ENCODE measurements around the gene ALDH3A1.

DNA sequence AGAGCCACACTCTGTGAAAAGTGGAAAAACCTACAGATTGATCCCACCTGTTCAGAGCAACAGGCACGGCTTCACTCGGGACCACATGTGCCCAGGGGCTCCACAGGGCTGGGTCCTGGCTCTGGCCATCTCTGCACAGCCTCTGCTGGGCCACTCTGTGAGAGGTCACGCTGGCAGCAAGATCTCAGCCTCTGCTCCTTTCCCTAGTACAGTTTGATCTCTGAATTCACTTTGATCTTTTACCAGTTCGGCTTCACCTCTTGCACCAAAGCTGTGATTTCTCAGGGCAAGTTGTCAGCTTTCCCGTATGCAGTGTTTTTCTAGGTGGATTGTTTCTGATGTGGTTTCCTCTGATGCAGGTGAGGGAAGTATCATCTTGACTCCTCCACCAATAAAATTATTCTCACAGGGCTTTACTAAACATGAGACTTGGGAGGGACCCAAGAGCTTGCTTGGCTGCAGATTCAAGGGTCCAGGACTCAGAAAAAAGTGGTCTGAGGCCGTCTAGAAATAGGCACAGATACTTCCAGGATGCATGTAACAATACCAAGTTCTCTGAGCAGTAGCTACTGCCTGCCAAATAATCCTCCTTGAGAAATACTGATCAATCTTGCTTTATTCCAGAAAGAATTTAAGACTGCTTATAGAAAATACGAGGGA, 24.0 kb upstream of the ALDH3A1 start:
- TF ChIP-seq, protein P1, sequence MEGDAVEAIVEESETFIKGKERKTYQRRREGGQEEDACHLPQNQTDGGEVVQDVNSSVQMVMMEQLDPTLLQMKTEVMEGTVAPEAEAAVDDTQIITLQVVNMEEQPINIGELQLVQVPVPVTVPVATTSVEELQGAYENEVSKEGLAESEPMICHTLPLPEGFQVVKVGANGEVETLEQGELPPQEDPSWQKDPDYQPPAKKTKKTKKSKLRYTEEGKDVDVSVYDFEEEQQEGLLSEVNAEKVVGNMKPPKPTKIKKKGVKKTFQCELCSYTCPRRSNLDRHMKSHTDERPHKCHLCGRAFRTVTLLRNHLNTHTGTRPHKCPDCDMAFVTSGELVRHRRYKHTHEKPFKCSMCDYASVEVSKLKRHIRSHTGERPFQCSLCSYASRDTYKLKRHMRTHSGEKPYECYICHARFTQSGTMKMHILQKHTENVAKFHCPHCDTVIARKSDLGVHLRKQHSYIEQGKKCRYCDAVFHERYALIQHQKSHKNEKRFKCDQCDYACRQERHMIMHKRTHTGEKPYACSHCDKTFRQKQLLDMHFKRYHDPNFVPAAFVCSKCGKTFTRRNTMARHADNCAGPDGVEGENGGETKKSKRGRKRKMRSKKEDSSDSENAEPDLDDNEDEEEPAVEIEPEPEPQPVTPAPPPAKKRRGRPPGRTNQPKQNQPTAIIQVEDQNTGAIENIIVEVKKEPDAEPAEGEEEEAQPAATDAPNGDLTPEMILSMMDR (IDR thresholded peaks at IDR 0.05): no peak
- TF ChIP-seq POLR2A (IDR thresholded peaks at IDR 0.05): no peak

Measured in right lobe of liver (tissue), 4 donors.